HPDE6-E6E7 (cell line): ENCODE data around the gene NMD3.
"Not testable (repeated sequence)": the region's sequence is repeated elsewhere in the genome, so short reads cannot be mapped to it uniquely, and the experiment has no call there.

ENCODE experiments used
- DNase-seq: peaks from one replicate; pipeline ENCODE4 v3.0.0; 2011; ENCODE audit warnings: missing footprints; ENCODE audit errors: extremely low spot score

The NMD3 gene

DNA sequence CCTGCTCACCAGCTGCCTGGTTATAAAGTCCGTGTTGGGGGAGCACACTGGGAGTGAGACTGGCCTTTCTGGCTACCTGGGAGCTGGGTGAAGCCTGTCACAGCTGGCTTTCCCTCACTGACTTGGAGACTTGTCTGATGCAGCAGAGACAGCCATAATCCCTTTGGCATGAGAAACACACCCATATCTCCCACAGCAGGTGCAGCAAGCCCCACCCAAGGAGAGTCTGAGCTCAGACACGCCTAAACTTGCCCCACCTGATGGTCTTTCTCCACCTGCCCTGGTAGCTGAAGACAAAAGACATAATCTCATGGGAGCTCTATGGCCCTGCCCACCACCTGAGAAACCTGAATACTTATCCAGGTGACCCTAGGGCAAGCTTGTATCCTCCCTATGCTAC lies 54.8 kb downstream of the NMD3 start:
- DNase-seq: no peak

DNA sequence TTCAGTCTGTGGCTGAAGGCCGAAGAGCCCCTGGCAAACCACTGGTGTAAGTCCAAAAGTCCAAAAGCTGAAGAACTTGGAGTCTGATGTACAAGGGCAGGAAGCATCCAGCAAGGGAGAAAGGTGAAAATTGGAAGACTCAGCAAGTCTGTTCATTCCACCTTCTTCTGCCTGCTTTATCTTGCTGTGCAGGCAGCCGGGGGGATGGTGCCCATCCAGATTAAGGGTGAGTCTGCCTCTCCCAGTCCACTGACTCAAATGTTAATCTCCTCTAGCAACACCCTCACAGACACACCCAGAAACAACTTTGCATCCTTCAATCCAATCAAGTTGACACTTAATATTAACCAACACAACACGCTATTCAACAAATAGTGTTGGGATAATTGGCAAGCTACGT lies 61.3 kb downstream of the NMD3 start:
- not testable (repeated sequence) for DNase-seq

DNA sequence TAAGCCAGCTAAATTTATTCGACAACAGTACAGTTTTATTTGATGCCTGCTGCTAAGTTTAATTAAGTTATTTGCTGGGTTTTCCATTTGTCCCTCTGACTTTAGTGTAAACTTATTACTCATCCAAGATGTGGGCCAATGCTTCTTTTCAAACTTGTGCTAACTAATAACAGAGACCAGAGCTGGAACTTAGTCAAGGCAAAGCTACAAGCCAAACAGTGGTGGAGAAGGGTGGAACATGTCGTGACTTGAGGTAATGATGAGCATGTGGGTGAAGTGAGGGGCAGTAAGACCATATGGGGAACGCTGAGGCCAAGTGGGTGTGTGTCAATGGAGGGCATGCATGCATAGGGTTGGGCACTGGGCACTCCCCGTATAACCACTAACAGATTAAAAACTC lies 63.9 kb downstream of the NMD3 start:
- peak; percentile 26 for DNase-seq

DNA sequence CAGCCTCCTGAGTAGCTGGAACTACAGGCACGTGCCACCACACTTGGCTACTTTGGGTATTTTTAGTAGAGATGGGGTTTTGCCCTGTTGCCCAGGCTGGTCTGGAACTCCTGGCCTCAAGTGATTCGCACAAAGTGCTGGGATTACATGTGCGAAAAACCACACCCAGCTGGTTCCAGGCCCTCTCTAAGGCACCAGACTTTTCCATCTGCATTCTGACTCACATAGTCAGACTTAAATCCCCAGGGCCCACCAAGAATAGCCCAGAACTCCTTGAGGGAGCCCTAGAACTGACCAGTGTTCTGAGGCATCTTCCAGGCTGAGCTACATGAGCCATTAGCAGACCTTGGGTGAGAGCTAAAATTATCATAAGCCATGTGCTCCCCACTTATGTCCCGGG lies 68.1 kb downstream of the NMD3 start:
- DNase-seq: no peak

DNA sequence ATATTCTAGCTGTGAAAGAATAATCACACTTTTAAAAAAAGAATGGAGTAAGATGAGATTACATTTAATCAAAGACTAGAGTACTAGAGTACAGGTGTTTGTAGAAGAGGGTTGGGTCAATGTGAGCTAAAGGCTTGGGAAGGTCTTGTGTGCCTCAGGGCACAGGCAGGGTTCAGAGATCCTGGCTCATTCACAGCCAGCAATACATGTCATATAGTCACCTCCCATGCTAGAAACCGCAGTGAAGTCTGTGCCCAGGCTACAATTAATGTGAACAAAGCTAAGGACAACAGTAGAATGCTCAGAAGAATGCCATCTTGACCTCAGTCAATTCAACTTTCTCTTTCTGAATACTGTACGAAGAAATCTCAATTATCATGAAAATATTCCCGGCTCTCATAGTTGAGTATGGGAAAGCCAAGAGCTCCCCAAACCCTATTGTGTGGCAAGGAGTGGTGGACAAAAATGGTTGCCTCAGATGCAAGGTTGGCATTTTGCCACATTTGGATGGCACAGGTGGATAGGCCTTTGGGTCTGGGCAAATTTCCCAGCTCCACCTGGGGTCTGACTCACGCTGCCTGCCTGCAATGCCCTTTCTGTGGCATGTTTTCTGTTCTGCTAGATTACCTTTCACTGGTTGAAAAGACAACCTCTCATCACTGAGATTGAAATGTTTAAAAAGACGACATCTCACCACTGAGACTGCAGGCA lies 70.2 kb downstream of the NMD3 start:
- DNase-seq: peak; percentile 42

DNA sequence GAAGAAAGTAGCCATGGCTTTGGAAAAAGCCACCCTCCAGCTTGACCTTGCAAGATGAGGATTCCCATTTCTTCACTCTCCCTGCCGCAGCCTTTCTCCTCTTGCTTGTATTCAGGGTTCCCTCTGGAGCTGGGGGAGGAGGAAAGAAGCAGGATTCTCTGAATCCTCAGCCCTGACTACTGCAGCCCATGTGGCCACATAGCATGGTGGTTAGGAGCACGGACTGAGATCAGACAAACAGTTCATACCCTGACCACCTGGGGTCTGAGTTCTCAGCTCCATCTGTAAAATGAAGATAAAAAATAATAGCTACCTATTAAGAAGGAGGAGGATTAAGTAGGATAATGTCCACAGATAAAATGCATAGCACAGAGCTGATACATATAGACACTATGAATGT lies 72.3 kb downstream of the NMD3 start:
- DNase-seq: no peak

DNA sequence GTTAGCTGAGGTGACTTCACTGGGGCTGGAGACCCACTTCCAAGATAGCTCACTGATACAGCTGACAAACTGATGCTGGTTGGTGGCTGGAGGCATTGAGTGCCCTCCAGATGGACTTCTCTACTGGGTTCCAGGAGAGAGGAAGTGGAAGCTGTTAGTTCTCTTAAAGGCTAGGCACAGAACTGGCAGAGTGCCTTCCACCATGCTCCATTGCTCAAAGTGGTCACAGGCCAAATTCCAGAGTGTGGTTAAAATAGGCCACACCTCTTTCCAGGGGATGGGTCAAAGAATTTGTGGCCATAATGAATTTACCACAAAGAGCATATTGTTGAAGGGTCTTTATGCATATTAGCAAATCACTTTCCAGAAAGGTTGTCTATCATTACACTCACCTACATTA lies 74.2 kb downstream of the NMD3 start:
- DNase-seq: no peak

DNA sequence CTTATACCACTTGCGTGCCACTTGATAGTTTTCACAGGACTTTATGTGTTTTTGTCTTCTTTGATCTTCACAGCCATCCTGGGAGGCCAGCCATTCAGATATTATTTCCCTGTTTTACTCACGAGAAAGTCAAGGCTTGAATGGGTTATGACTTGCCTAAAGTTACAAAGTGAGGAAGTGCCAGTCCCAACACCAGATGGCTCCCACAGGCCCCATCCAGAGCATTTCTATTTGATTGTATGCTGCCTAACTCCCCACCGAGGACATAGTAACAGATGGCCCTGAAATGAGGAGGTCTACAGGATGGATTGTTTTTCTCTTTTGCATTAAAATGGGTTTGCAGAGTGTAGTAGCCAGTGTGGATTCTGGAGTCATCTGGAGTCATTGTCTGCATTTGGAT lies 75.7 kb downstream of the NMD3 start:
- DNase-seq: no peak
